ENCODE data around the gene ABAT. TPM values are rescaled to one million over a fixed set of nuclear protein-coding genes. Genes with fewer than 3 reads are reported as not detected.
A peak's percentile ranks its signal among the peaks of the same experiment; 100 is the strongest.
"Not testable (repeated sequence)": the region's sequence is repeated elsewhere in the genome, so short reads cannot be mapped to it uniquely, and the experiment has no call there.

Gene ABAT
- total RNA-seq, 1 donor, result 3.5 TPM

DNA sequence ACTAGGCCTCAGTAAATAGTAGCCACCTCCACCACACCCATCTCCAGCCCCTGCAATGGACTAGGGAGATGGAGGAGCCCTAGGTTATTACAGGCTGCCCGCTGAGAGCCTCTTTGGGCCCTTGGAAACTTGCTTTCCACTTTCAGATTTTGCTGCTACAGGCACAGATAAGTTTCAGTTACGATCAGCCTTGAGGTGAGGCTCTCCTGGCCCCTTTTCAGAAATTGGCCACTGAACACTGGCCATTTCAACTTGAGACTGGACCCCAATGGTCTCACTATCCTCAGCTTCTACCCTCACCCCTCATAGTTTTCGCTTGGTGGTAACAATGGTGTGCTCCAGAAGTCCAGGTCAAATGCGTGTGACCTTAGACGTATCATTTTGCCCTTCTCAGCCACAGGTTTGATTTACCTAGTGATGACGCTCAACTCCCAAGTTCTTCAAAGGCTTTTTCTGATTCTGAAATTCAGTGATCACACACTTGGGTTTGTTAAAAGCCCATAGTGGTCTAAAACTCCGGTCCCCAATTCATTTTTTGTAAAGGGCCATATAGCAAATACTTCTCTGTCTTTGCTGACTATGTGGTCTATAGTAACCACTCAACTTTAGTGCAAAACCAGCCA is 124.2 kb downstream of the ABAT start:
- peak overlapping the region; percentile 99 for H3K4me3 ChIP-seq (ENCODE audit: low read depth, low read length)
- DNase-seq (ENCODE audit: low read depth), result no peak
- TF ChIP-seq, protein P1, sequence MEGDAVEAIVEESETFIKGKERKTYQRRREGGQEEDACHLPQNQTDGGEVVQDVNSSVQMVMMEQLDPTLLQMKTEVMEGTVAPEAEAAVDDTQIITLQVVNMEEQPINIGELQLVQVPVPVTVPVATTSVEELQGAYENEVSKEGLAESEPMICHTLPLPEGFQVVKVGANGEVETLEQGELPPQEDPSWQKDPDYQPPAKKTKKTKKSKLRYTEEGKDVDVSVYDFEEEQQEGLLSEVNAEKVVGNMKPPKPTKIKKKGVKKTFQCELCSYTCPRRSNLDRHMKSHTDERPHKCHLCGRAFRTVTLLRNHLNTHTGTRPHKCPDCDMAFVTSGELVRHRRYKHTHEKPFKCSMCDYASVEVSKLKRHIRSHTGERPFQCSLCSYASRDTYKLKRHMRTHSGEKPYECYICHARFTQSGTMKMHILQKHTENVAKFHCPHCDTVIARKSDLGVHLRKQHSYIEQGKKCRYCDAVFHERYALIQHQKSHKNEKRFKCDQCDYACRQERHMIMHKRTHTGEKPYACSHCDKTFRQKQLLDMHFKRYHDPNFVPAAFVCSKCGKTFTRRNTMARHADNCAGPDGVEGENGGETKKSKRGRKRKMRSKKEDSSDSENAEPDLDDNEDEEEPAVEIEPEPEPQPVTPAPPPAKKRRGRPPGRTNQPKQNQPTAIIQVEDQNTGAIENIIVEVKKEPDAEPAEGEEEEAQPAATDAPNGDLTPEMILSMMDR (IDR thresholded peaks at IDR 0.05; ENCODE audit: insufficient read depth, low read depth, low read length), result no peak

DNA sequence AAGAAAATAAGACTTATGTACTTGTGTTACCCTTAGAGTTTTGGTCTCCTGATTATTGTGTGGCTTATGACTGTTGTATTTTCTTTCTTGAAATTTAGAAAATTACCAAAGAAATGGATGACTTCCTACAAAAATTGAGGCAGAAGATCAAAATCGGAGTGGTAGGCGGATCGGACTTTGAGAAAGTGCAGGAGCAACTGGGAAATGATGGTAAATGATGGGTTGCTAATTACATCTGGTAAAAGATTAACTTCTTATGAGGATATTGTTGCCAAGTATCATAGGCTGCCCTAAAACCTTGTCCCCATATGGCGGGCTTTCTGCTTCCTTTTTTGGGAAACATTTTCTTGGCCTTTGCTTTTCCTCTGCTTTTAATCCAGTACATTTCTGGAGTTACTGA is 127.3 kb downstream of the ABAT start:
- no peak overlapping the region for H3K4me3 ChIP-seq (ENCODE audit: low read depth, low read length)
- no peak for DNase-seq (ENCODE audit: low read depth)
- TF ChIP-seq, protein P1 (IDR thresholded peaks at IDR 0.05; ENCODE audit: insufficient read depth, low read depth, low read length), result no peak

DNA sequence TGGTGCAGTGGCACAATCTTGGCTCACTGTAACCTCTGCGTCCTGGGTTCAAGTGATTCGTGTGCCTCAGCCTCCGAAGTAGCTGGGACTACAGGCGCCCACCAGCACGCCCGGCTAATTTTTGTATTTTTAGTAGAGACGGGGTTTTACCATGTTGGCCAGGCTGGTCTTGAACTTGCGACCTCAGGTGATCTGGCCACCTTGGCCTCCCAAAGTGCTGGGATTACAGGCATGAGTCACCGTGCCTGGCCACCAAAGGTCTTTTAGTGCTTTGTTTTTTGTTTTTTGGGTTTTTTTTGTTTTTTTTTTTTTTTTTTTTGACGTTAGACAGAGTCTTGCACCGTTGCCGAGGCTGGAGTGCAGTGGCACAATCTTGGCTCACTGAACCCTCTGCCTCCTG is 129.3 kb downstream of the ABAT start:
- not testable (repeated sequence) for DNase-seq (ENCODE audit: low read depth); H3K4me3 ChIP-seq (ENCODE audit: low read depth, low read length)

DNA sequence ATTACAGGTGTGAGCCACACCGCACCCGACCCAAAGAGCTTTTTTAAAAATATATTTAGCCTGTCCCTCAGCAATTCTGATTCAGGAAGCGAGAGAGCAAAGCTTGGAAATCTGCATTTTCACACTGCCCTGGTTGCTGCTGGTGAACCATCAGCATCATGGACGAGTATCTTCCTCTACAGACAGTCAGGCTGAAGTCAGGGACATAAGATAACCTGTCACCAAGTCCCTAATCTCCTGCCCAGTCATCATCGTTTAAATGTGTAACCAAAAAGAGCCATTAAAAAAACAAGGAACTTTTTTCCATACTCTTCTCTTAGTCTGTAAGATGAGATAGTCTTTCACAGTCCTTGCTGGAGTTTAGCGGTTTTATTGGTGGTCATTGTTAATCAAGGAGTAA is 129.9 kb downstream of the ABAT start:
- TF ChIP-seq, protein P1 (IDR thresholded peaks at IDR 0.05; ENCODE audit: insufficient read depth, low read depth, low read length), result no peak
- H3K4me3 ChIP-seq (ENCODE audit: low read depth, low read length), result no peak overlapping the region
- DNase-seq (ENCODE audit: low read depth), result no peak

DNA sequence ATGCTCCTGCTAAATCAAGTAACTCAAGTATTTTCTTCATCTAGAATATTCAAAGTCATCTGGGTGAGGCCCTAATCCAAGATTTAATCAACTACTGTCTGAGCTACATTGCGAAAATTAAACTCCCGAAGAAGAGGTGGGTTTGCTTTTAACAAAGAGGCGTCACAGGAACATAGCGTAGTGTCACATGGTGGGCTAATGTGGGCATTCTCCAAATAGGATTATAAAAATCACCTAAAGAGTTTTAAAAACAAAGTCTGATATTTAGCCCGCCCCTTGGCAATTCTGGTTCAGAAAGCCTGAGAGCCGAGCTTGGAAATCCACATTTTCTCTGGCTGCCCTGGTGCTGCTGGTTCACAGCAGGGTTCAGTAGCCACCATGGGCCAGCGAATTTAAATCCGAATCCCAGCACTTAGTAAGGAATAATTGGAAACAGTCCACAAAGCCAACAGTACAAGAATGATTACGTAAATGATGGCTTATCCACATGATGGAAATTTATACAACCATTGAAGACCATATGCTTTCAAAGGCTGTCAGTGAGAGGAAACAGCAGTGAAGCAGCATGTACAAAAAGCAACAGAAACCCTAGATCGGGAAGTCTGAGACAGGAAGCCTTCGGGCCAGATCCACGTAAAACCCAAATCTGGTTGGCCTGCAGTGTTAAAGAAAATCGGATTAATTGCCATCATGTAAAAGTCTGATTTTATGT is 132.0 kb downstream of the ABAT start:
- DNase-seq (ENCODE audit: low read depth), result peak; percentile 21
- TF ChIP-seq, protein P1 (IDR thresholded peaks at IDR 0.05; ENCODE audit: insufficient read depth, low read depth, low read length), result no peak
- no peak overlapping the region for H3K4me3 ChIP-seq (ENCODE audit: low read depth, low read length)

DNA sequence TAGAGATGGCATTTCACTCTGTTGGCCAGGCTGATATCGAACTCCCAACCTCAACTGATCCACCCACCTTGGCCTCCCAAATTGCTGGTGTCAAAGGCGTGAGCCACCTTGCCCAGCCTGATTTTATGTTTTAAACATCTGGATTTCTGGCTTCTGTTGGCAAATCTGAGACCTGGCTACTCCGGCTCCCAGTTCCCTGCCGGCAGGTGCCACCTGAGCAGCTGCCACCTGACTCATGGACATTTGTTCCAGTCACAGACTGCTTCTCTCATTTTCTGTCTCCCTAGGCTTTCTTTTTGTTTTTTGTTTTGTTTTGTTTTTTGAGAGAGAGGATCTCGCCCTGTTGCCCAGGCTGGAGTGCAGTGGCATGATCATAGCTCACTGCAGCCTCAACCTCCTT is 132.8 kb downstream of the ABAT start:
- TF ChIP-seq, protein P1 (IDR thresholded peaks at IDR 0.05; ENCODE audit: insufficient read depth, low read depth, low read length), result no peak
- H3K4me3 ChIP-seq (ENCODE audit: low read depth, low read length), result no peak overlapping the region
- DNase-seq (ENCODE audit: low read depth), result no peak

DNA sequence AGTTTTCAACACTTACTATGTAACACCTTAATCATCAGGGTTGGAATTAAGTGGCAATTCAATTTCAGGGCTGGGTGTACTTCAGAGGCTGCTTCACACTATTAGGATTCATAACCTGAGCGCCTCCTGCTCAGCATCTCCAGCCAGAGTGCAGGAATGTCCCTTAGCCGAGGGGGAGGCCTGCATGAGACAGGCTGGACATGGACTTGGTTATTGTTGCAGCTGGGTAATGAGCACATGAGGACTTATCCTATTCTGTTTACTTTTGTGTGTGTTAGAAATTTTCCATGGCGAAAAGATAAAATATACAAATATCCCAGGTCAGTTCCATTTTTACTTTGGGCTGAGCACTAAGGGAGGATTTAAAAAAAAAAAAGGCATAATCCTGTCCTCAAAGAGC is 133.6 kb downstream of the ABAT start:
- TF ChIP-seq, protein P1 (IDR thresholded peaks at IDR 0.05; ENCODE audit: insufficient read depth, low read depth, low read length), result no peak
- no peak overlapping the region for H3K4me3 ChIP-seq (ENCODE audit: low read depth, low read length)
- DNase-seq (ENCODE audit: low read depth), result no peak

Measured in fibroblast of villous mesenchyme (primary cell).